ENCODE results near the gene TMEM221. TPM values are rescaled to one million over a fixed set of nuclear protein-coding genes. Genes with fewer than 3 reads are reported as not detected.

The TMEM221 gene
- total and polyA plus RNA-seq, 9 of the 15 experiments (the other 6 are each of a cell fraction or from before 2014, with no cell fraction given): 0.06 to 0.35 TPM; not detected in 7

DNA sequence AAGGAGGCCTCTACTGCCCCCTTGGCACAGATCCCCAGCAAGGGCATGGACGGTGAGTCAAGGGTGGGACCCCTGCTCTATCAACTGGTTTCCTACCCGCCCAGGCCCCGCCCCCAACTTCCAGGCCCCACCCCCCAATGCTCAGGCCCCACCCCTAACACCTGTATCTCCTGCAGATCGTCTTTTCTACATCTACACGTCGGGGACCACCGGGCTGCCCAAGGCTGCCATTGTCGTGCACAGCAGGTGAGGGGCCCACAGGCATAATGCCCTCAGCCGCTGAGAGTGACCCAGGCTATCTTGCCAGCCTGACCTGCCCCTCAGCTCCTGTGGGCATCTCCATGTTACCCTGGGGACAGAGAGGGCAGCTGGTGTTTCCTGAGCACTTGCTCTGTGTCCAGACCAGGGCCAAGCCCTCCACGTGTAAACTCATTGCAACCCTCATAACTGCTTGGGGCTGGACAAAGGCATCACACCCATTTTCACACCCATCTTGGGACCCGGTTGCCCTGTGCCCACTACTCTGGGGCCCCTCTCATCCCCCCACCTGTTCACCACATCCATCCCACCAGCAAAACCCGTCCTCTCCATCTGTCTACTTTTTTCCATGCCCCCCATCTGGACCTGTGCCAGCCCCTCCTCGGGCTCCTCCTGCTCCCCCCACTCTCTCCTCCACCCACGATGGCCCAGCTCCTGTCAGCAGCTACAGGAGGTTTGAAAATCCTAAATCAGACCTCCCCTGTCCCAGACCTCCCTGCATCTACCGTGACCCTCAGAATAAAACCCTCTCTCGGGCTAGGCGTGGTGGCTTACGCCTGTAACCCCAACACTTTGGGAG, 39.0 kb upstream of the TMEM221 start:
- H3K36me3 ChIP-seq (ENCODE audit: control insufficient read depth, insufficient read depth, low read length): no peaks in the 10 kb centered on the region
- H3K4me2 ChIP-seq (ENCODE audit: insufficient read depth, low read length): no peak overlapping the region
- BruUV-seq (replicated peaks): no TSS peak
- no peak overlapping the region for H3K9ac ChIP-seq (ENCODE audit: insufficient read depth in 1 of 2, low read depth in 2 of 2, low read length in 2 of 2)
- H3K9me3 ChIP-seq (replicated peaks; ENCODE audit: control insufficient read depth, insufficient read depth, low read depth, low read length): no peaks in the 10 kb centered on the region
- no peaks in the 10 kb centered on the region for H3K79me2 ChIP-seq (ENCODE audit: control insufficient read depth, insufficient read depth, low read length)
- H3K4me1 ChIP-seq (replicated peaks in 1 of 2; ENCODE audit: control insufficient read depth in 2 of 2, insufficient read depth in 2 of 2, low read length in 2 of 2): peaks cover 8 to 33% of the 10 kb centered on the region in 2 experiments
- no peaks in the 10 kb centered on the region for H3K9me1 ChIP-seq (ENCODE audit: control insufficient read depth, insufficient read depth, low read length)
- intact Hi-C loops (cut with micrococcal nuclease) (no loop called here), in situ Hi-C loops (cut with MboI) (no loop called here)
- TF ChIP-seq PCBP2 (IDR thresholded peaks at IDR 0.05; ENCODE audit: low read depth, low read length, poor library complexity, severe bottlenecking) (no peak), NFIC (IDR thresholded peaks at IDR 0.05) (peak; percentile 72)
- no peak overlapping the region for H3K4me3 ChIP-seq
- WGBS (ENCODE audit: insufficient coverage, low coverage, missing lambda C conversion rate): 34% methylated on average over 17 of the region's 18 CpGs
- CTCF ChIA-PET (ENCODE audit: low intra/inter-chr PET ratio): no interaction called here
- FAIRE-seq (no peak), ATAC-seq (no peak), DNase-seq (ENCODE audit: extremely low read depth in 1 of 4, low spot score in 3 of 4) (peak in 3 of 4 experiments; percentile 35 to 68 (median 59))
- POLR2A ChIA-PET: interaction anchor here (1.0 kb wide), 1 partner anchor 8 kb away, joined by 3 read pairs; no protein-coding TSS in a partner anchor
- no peaks in the 10 kb centered on the region for H4K20me1 ChIP-seq (replicated peaks; ENCODE audit: control insufficient read depth, insufficient read depth, low read length)
- no peak overlapping the region for H3K27ac ChIP-seq (ENCODE audit: extremely low read depth, low read depth, low read length)
- no peak overlapping the region for H2AFZ ChIP-seq (ENCODE audit: low read depth, low read length)
- no peaks in the 10 kb centered on the region for H3K27me3 ChIP-seq (ENCODE audit: control insufficient read depth in 2 of 2, insufficient read depth in 2 of 2, low read length in 2 of 2)

DNA sequence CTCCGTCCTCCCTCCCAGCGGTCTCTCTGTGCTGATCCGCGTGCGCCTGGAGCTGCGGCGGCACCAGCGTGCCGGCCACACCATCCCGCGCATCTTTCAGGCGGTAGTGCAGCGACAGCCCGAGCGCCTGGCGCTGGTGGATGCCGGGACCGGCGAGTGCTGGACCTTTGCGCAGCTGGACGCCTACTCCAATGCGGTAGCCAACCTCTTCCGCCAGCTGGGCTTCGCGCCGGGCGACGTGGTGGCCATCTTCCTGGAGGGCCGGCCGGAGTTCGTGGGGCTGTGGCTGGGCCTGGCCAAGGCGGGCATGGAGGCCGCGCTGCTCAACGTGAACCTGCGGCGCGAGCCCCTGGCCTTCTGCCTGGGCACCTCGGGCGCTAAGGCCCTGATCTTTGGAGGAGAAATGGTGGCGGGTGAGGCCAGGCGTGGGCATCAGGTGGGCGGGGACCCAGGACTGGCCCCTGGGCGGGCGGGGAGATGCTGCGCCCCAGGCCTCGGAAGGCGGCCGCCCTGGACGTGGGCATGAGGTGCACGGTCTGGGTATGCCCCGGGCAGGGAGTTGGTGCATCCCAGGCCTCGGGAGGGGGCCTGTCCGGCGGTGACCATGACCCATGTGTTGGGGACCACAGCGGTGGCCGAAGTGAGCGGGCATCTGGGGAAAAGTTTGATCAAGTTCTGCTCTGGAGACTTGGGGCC, 38.2 kb upstream of the TMEM221 start:
- intact Hi-C loops (cut with micrococcal nuclease): no loop called here
- DNase-seq (ENCODE audit: extremely low read depth in 1 of 4, low spot score in 3 of 4): no peak
- Histone ChIP-seq H4K20me1 (replicated peaks; ENCODE audit: control insufficient read depth, insufficient read depth, low read length) (no peaks in the 10 kb centered on the region), H3K9me1 (ENCODE audit: control insufficient read depth, insufficient read depth, low read length) (no peaks in the 10 kb centered on the region), H2AFZ (ENCODE audit: low read depth, low read length) (no peak overlapping the region), H3K4me2 (ENCODE audit: insufficient read depth, low read length) (no peak overlapping the region), H3K4me3 (no peak overlapping the region), H3K27me3 (ENCODE audit: control insufficient read depth in 2 of 2, insufficient read depth in 2 of 2, low read length in 2 of 2) (no peaks in the 10 kb centered on the region), H3K9ac (ENCODE audit: insufficient read depth in 1 of 2, low read depth in 2 of 2, low read length in 2 of 2) (peak overlapping the region in 1 of 2 experiments; percentile 36; a peak in 1 of 4 replicates), H3K79me2 (ENCODE audit: control insufficient read depth, insufficient read depth, low read length) (no peaks in the 10 kb centered on the region), H3K36me3 (ENCODE audit: control insufficient read depth, insufficient read depth, low read length) (no peaks in the 10 kb centered on the region), H3K9me3 (replicated peaks; ENCODE audit: control insufficient read depth, insufficient read depth, low read depth, low read length) (no peaks in the 10 kb centered on the region), H3K27ac (ENCODE audit: extremely low read depth, low read depth, low read length) (no peak overlapping the region), H3K4me1 (replicated peaks in 1 of 2; ENCODE audit: control insufficient read depth in 2 of 2, insufficient read depth in 2 of 2, low read length in 2 of 2) (peaks cover 8 to 33% of the 10 kb centered on the region in 2 experiments)
- TF ChIP-seq CBFB (CRISPR knock-in tag; IDR thresholded peaks at IDR 0.05): no peak
- TF ChIP-seq ZNF311 (CRISPR knock-in tag; IDR thresholded peaks at IDR 0.05): no peak
- TF ChIP-seq, protein P1, sequence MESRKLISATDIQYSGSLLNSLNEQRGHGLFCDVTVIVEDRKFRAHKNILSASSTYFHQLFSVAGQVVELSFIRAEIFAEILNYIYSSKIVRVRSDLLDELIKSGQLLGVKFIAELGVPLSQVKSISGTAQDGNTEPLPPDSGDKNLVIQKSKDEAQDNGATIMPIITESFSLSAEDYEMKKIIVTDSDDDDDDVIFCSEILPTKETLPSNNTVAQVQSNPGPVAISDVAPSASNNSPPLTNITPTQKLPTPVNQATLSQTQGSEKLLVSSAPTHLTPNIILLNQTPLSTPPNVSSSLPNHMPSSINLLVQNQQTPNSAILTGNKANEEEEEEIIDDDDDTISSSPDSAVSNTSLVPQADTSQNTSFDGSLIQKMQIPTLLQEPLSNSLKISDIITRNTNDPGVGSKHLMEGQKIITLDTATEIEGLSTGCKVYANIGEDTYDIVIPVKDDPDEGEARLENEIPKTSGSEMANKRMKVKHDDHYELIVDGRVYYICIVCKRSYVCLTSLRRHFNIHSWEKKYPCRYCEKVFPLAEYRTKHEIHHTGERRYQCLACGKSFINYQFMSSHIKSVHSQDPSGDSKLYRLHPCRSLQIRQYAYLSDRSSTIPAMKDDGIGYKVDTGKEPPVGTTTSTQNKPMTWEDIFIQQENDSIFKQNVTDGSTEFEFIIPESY (CRISPR knock-in tag; IDR thresholded peaks at IDR 0.05): peak; percentile 93
- no peak for TF ChIP-seq RNF2 (IDR thresholded peaks at IDR 0.05)
- in situ Hi-C loops (cut with MboI): no loop called here
- CTCF ChIA-PET (ENCODE audit: low intra/inter-chr PET ratio): no interaction called here
- FAIRE-seq: no peak
- no TSS peak for BruUV-seq (replicated peaks)
- WGBS (ENCODE audit: insufficient coverage, low coverage, missing lambda C conversion rate): 76% methylated on average over 37 of the region's 58 CpGs
- no peak for ATAC-seq
- POLR2A ChIA-PET: interaction anchor here (1.0 kb wide), 1 partner anchor 8 kb away, joined by 3 read pairs; no protein-coding TSS in a partner anchor

Measured in K562 (cell line).